C4-2B (cell line): ENCODE data around the gene ACBD3.

Experiments used
- CTCF ChIP-seq: fragments of 450-650 bp; conservative IDR thresholded peaks from 2 replicates; pipeline ENCODE4 v1.5.1; 2017; ENCODE audit warnings: mild to moderate bottlenecking
- ZFX ChIP-seq: fragments of 450-650 bp; IDR thresholded peaks from 2 replicates; pipeline ENCODE4 v1.6.1; 2017

- TF ChIP-seq CTCF = no peak
- no peak for TF ChIP-seq ZFX
Measured at GRCh38 chr1:226133504-226134123, 52.9 kb downstream of the ACBD3 start.
